T-helper 1 cell treated with Interleukin-12 subunit alpha and Interleukin-12 subunit beta and Interleukin-4 antibody, amounts not matched to agents 30 μg/mL and 1 μg/mL, for 36 hours (primary cell): ENCODE measurements around the gene KAZN.

Experiments used
- H3K27ac Mint-ChIP-seq: one replicate; pipeline ENCODE4 v1.8.0; 2021; ENCODE audit warnings: mild to moderate bottlenecking, mixed read lengths
- H3K27me3 Mint-ChIP-seq: one replicate; pipeline ENCODE4 v1.8.0; 2021; ENCODE audit warnings: low read depth, mixed read lengths
- H3K36me3 Mint-ChIP-seq: one replicate; pipeline ENCODE4 v1.8.0; 2021; ENCODE audit warnings: low read depth, mixed read lengths
- H3K4me1 Mint-ChIP-seq: one replicate; pipeline ENCODE4 v1.8.0; 2021; ENCODE audit warnings: low read depth, mixed read lengths
- H3K4me3 Mint-ChIP-seq: one replicate; pipeline ENCODE4 v1.8.0; 2021; ENCODE audit warnings: mild to moderate bottlenecking, moderate library complexity, mixed read lengths
- H3K9me3 Mint-ChIP-seq: one replicate; pipeline ENCODE4 v1.8.0; 2021; ENCODE audit warnings: mixed read lengths

KAZN gene

GRCh38 chr1:15065736-15066135 lies 467.3 kb downstream of the KAZN start:
- no peak overlapping the region for H3K27ac Mint-ChIP-seq
- peaks cover 5% of the 10 kb centered on the region for H3K9me3 Mint-ChIP-seq
- H3K27me3 Mint-ChIP-seq: peaks cover 4% of the 10 kb centered on the region
- H3K4me1 Mint-ChIP-seq: no peaks in the 10 kb centered on the region
- no peaks in the 10 kb centered on the region for H3K36me3 Mint-ChIP-seq
- no peak overlapping the region for H3K4me3 Mint-ChIP-seq

GRCh38 chr1:15066191-15066590 lies 467.7 kb downstream of the KAZN start:
- no peak overlapping the region for H3K27ac Mint-ChIP-seq
- no peak overlapping the region for H3K4me3 Mint-ChIP-seq
- peaks cover 4% of the 10 kb centered on the region for H3K27me3 Mint-ChIP-seq
- H3K4me1 Mint-ChIP-seq: no peaks in the 10 kb centered on the region
- H3K36me3 Mint-ChIP-seq: no peaks in the 10 kb centered on the region
- H3K9me3 Mint-ChIP-seq: peaks cover 5% of the 10 kb centered on the region

- Mint-ChIP-seq H3K27ac (no peak overlapping the region), H3K36me3 (no peaks in the 10 kb centered on the region), H3K9me3 (peaks cover 4% of the 10 kb centered on the region), H3K27me3 (peaks cover 4% of the 10 kb centered on the region), H3K4me1 (no peaks in the 10 kb centered on the region), H3K4me3 (no peak overlapping the region)
Observed at GRCh38 chr1:15067148-15067547, 468.7 kb downstream of the KAZN start.

GRCh38 chr1:15068152-15068551 lies 469.7 kb downstream of the KAZN start:
- H3K9me3 Mint-ChIP-seq: no peaks in the 10 kb centered on the region
- H3K27me3 Mint-ChIP-seq: peaks cover 4% of the 10 kb centered on the region
- no peaks in the 10 kb centered on the region for H3K36me3 Mint-ChIP-seq
- no peak overlapping the region for H3K27ac Mint-ChIP-seq
- no peak overlapping the region for H3K4me3 Mint-ChIP-seq
- H3K4me1 Mint-ChIP-seq: no peaks in the 10 kb centered on the region

GRCh38 chr1:15068997-15069396 lies 470.5 kb downstream of the KAZN start:
- Mint-ChIP-seq H3K9me3 (no peaks in the 10 kb centered on the region), H3K27ac (no peak overlapping the region), H3K4me1 (no peaks in the 10 kb centered on the region)

GRCh38 chr1:15070145-15070748 lies 471.8 kb downstream of the KAZN start:
- Mint-ChIP-seq H3K9me3 (no peaks in the 10 kb centered on the region), H3K36me3 (no peaks in the 10 kb centered on the region), H3K4me1 (no peaks in the 10 kb centered on the region)

More at GRCh38 chr1:15068997-15069396, 470.5 kb downstream of the KAZN start:
- Mint-ChIP-seq H3K36me3 (no peaks in the 10 kb centered on the region), H3K27me3 (peaks cover 4% of the 10 kb centered on the region), H3K4me3 (no peak overlapping the region)

GRCh38 chr1:15071936-15072335 lies 473.5 kb downstream of the KAZN start:
- no peak overlapping the region for H3K4me3 Mint-ChIP-seq
- peaks cover 4% of the 10 kb centered on the region for H3K27me3 Mint-ChIP-seq
- H3K36me3 Mint-ChIP-seq: no peaks in the 10 kb centered on the region
- no peak overlapping the region for H3K27ac Mint-ChIP-seq
- no peaks in the 10 kb centered on the region for H3K4me1 Mint-ChIP-seq
- H3K9me3 Mint-ChIP-seq: no peaks in the 10 kb centered on the region

More at GRCh38 chr1:15070145-15070748, 471.8 kb downstream of the KAZN start:
- Mint-ChIP-seq H3K4me3 (no peak overlapping the region), H3K27ac (no peak overlapping the region), H3K27me3 (peaks cover 4% of the 10 kb centered on the region)

GRCh38 chr1:15073799-15074308 lies 475.4 kb downstream of the KAZN start:
- H3K27ac Mint-ChIP-seq: no peak overlapping the region
- no peaks in the 10 kb centered on the region for H3K4me1 Mint-ChIP-seq
- no peak overlapping the region for H3K4me3 Mint-ChIP-seq
- no peaks in the 10 kb centered on the region for H3K36me3 Mint-ChIP-seq
- H3K9me3 Mint-ChIP-seq: no peaks in the 10 kb centered on the region
- no peaks in the 10 kb centered on the region for H3K27me3 Mint-ChIP-seq

GRCh38 chr1:15075175-15075574 lies 476.7 kb downstream of the KAZN start:
- no peaks in the 10 kb centered on the region for H3K9me3 Mint-ChIP-seq
- H3K4me3 Mint-ChIP-seq: no peak overlapping the region
- no peaks in the 10 kb centered on the region for H3K36me3 Mint-ChIP-seq
- no peak overlapping the region for H3K27ac Mint-ChIP-seq
- H3K4me1 Mint-ChIP-seq: no peaks in the 10 kb centered on the region
- no peaks in the 10 kb centered on the region for H3K27me3 Mint-ChIP-seq

GRCh38 chr1:15075817-15076216 lies 477.3 kb downstream of the KAZN start:
- H3K4me1 Mint-ChIP-seq: no peaks in the 10 kb centered on the region
- H3K27me3 Mint-ChIP-seq: no peaks in the 10 kb centered on the region
- no peaks in the 10 kb centered on the region for H3K9me3 Mint-ChIP-seq
- H3K4me3 Mint-ChIP-seq: no peak overlapping the region
- H3K36me3 Mint-ChIP-seq: no peaks in the 10 kb centered on the region
- H3K27ac Mint-ChIP-seq: no peak overlapping the region

GRCh38 chr1:15076807-15077206 lies 478.3 kb downstream of the KAZN start:
- Mint-ChIP-seq H3K27me3 (no peaks in the 10 kb centered on the region), H3K9me3 (no peaks in the 10 kb centered on the region), H3K27ac (no peak overlapping the region), H3K4me3 (no peak overlapping the region), H3K4me1 (no peaks in the 10 kb centered on the region), H3K36me3 (no peaks in the 10 kb centered on the region)

GRCh38 chr1:15077384-15077783 lies 478.9 kb downstream of the KAZN start:
- H3K27ac Mint-ChIP-seq: no peak overlapping the region
- no peak overlapping the region for H3K4me3 Mint-ChIP-seq
- no peaks in the 10 kb centered on the region for H3K9me3 Mint-ChIP-seq
- no peaks in the 10 kb centered on the region for H3K27me3 Mint-ChIP-seq
- no peaks in the 10 kb centered on the region for H3K36me3 Mint-ChIP-seq
- H3K4me1 Mint-ChIP-seq: no peaks in the 10 kb centered on the region

GRCh38 chr1:15080328-15081007 lies 482.0 kb downstream of the KAZN start:
- no peak overlapping the region for H3K4me3 Mint-ChIP-seq
- H3K27me3 Mint-ChIP-seq: no peaks in the 10 kb centered on the region
- H3K36me3 Mint-ChIP-seq: no peaks in the 10 kb centered on the region
- H3K9me3 Mint-ChIP-seq: no peaks in the 10 kb centered on the region
- H3K27ac Mint-ChIP-seq: no peak overlapping the region
- H3K4me1 Mint-ChIP-seq: no peaks in the 10 kb centered on the region

GRCh38 chr1:15081102-15081501 lies 482.6 kb downstream of the KAZN start:
- Mint-ChIP-seq H3K27ac (no peak overlapping the region), H3K36me3 (no peaks in the 10 kb centered on the region), H3K4me1 (no peaks in the 10 kb centered on the region), H3K9me3 (no peaks in the 10 kb centered on the region), H3K27me3 (no peaks in the 10 kb centered on the region), H3K4me3 (no peak overlapping the region)

- Mint-ChIP-seq H3K27me3 (no peaks in the 10 kb centered on the region), H3K4me1 (no peaks in the 10 kb centered on the region), H3K27ac (no peak overlapping the region)
Observed at GRCh38 chr1:15083578-15083977, 485.1 kb downstream of the KAZN start.

More at GRCh38 chr1:15083578-15083977, 485.1 kb downstream of the KAZN start:
- H3K9me3 Mint-ChIP-seq: no peaks in the 10 kb centered on the region
- no peak overlapping the region for H3K4me3 Mint-ChIP-seq
- no peaks in the 10 kb centered on the region for H3K36me3 Mint-ChIP-seq
